Body of pancreas (tissue), 4 donors: ENCODE measurements around the gene SLC34A1.

Source experiments
- CTCF ChIP-seq, 7 experiments: fragments of 450-650 bp in 4 of 7; fragments of 200-600 bp in 3 of 7; sonication (generic) in 3 of 7; IDR thresholded peaks; one replicate each; pipeline ENCODE4 v1.5.1; 2016 to 2019; ENCODE audit warnings: antibody characterized with exemption in 7 of 7
- POLR2A ChIP-seq, 3 donors: fragments of 450-650 bp; IDR thresholded peaks; one replicate each; pipeline ENCODE4 v1.6.1; 2016; ENCODE audit warnings: antibody characterized with exemption in 3 of 3, mild to moderate bottlenecking in 2 of 3

GRCh38 chr5:177443144-177443983 lies 59.1 kb downstream of the SLC34A1 start:
- TF ChIP-seq CTCF (IDR thresholded peaks at IDR 0.05) (no peak), POLR2A (IDR thresholded peaks at IDR 0.05) (no peak)
